Neural cell (in vitro differentiated cells): ENCODE data around the gene SAMD9. TPM values are rescaled to one million over a fixed set of nuclear protein-coding genes. Genes with fewer than 3 reads are reported as not detected.

Source experiments
- H2AFZ ChIP-seq: fragments of 200-600, 300-800 bp; sonication (generic), shearing (Covaris generic); 2 replicates; pipeline ENCODE4 v1.6.0; 2014; ENCODE audit warnings: low read depth, mild to moderate bottlenecking, antibody characterized with exemption, low read length, moderate library complexity
- H3F3A ChIP-seq: fragments of 200-600 bp; shearing (Covaris generic); 2 replicates; pipeline ENCODE4 v1.6.1; 2016; ENCODE audit warnings: mild to moderate bottlenecking, moderate library complexity, mixed read lengths, antibody characterized with exemption, low read length; ENCODE audit not compliant: insufficient read depth, poor library complexity, severe bottlenecking
- H3K27ac ChIP-seq: fragments of 200-600, 300-800 bp; sonication (generic), shearing (Covaris generic); 2 replicates; pipeline ENCODE4 v1.5.1; 2014; ENCODE audit warnings: mild to moderate bottlenecking, low read length, moderate library complexity
- H3K27me3 ChIP-seq: fragments of 300-800, 200-600 bp; sonication (generic), shearing (Covaris generic); 2 replicates; pipeline ENCODE4 v1.6.0; 2014; ENCODE audit warnings: mild to moderate bottlenecking, low read depth, low read length, moderate library complexity; ENCODE audit not compliant: insufficient read depth
- H3K36me3 ChIP-seq: fragments of 300-800, 200-600 bp; sonication (generic), shearing (Covaris generic); 2 replicates; pipeline ENCODE4 v1.5.1; 2014; ENCODE audit warnings: mild to moderate bottlenecking, antibody characterized with exemption, low read length, moderate library complexity; ENCODE audit not compliant: insufficient read depth
- H3K4me2 ChIP-seq: fragments of 300-800, 200-600 bp; sonication (generic), shearing (Covaris generic); 2 replicates; pipeline ENCODE4 v1.6.0; 2014; ENCODE audit warnings: mild to moderate bottlenecking, low read length
- H3K4me3 ChIP-seq: fragments of 300-800, 200-600 bp; sonication (generic), shearing (Covaris generic); 2 replicates; pipeline ENCODE4 v1.5.1; 2014; ENCODE audit warnings: mild to moderate bottlenecking, low read length, moderate library complexity
- H3K79me2 ChIP-seq: fragments of 200-600 bp; shearing (Covaris generic); replicated peaks from 2 replicates; pipeline ENCODE4 v1.6.0; 2014; ENCODE audit warnings: mild to moderate bottlenecking, low read length, moderate library complexity; ENCODE audit not compliant: insufficient read depth
- H3K9ac ChIP-seq: fragments of 300-800, 200-600 bp; sonication (generic), shearing (Covaris generic); 2 replicates; pipeline ENCODE4 v1.6.1; 2016; ENCODE audit warnings: mild to moderate bottlenecking, low read length, mixed read lengths
- H3K9me2 ChIP-seq: fragments of 200-600 bp; shearing (Covaris generic); 2 replicates; pipeline ENCODE4 v1.6.1; 2016; ENCODE audit warnings: mild to moderate bottlenecking, low read length, mixed read lengths; ENCODE audit not compliant: insufficient read depth
- H3K9me3 ChIP-seq: fragments of 200-600, 300-800 bp; sonication (generic), shearing (Covaris generic); 2 replicates; pipeline ENCODE4 v1.6.1; 2016; ENCODE audit warnings: mild to moderate bottlenecking, mixed run types, low read length, moderate library complexity, mixed read lengths
- H4K20me1 ChIP-seq: fragments of 200-600 bp; shearing (Covaris generic); 2 replicates; pipeline ENCODE4 v1.6.1; 2016; ENCODE audit warnings: mild to moderate bottlenecking, mixed run types; ENCODE audit not compliant: insufficient read depth
- EP300 ChIP-seq: fragments of 450-650 bp; conservative IDR thresholded peaks from 2 replicates; pipeline ENCODE4 v1.6.1; 2014; ENCODE audit warnings: antibody characterized with exemption, mild to moderate bottlenecking, moderate library complexity; ENCODE audit not compliant: poor library complexity, severe bottlenecking
- EZH2 ChIP-seq: fragments of 200-600, 300-800 bp; shearing (Covaris generic), sonication (generic); IDR thresholded peaks from 2 replicates; pipeline ENCODE4 v1.6.1; 2014; ENCODE audit warnings: antibody characterized with exemption, low read length, borderline replicate concordance, mild to moderate bottlenecking; ENCODE audit not compliant: insufficient read depth, poor library complexity, severe bottlenecking
- MXI1 ChIP-seq: fragments of 450-650 bp; conservative IDR thresholded peaks from 2 replicates; pipeline ENCODE4 v1.6.1; 2014; ENCODE audit warnings: antibody characterized with exemption, mild to moderate bottlenecking; ENCODE audit not compliant: poor library complexity, severe bottlenecking
- POLR2AphosphoS5 ChIP-seq: IDR thresholded peaks from 2 replicates; pipeline ENCODE4 v1.6.1; 2012
- RAD21 ChIP-seq: fragments of 450-650 bp; conservative IDR thresholded peaks from 2 replicates; pipeline ENCODE4 v1.6.1; 2014; ENCODE audit warnings: antibody characterized with exemption, mild to moderate bottlenecking, moderate library complexity
- SMC3 ChIP-seq: fragments of 450-650 bp; conservative IDR thresholded peaks from 2 replicates; pipeline ENCODE4 v1.6.1; 2014; ENCODE audit warnings: antibody characterized with exemption, mild to moderate bottlenecking, moderate library complexity; ENCODE audit not compliant: poor library complexity
- TAF1 ChIP-seq: IDR thresholded peaks from 2 replicates; pipeline ENCODE4 v1.6.1; 2012; ENCODE audit warnings: low read depth
- polyA plus RNA-seq: library from polyadenylated mRNA; depleted of rRNA; stranded (reverse); fragments of >200 nt; gene quantifications from 2 replicates; pipeline ENCODE4 v1.2.3, GENCODE V29; 2014
- TF ChIP-seq, protein P1 (sequence below): IDR thresholded peaks from 2 replicates; pipeline ENCODE4 v1.6.1; 2012; ENCODE audit warnings: borderline replicate concordance
- TF ChIP-seq, protein P2 (sequence below): fragments of 450-650 bp; IDR thresholded peaks from 2 replicates; pipeline ENCODE4 v1.5.1; 2014; ENCODE audit warnings: antibody characterized with exemption, mild to moderate bottlenecking, moderate library complexity; ENCODE audit not compliant: poor library complexity, severe bottlenecking

Gene SAMD9
- polyA plus RNA-seq, 1 donor from 2014 or later = not detected

DNA sequence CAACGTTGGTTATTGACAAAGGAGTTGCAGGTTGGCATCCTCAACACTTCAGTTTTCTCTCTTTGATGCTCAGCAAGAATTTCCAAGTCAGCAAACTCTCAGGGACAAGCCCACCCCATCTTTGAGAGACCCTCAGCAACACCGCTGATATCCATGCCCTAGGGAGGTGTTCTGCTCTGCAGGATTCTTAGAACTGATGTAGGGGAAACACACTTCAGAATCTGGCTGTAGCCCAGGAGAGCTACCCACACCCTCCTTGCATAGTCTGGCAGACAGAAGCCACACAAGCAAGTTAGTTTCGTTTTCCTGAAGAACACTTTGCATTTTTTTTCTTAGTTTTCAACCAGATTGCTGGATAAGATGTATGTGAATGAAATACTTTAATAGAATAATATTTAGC, 29.6 kb upstream of the SAMD9 start:
- no peaks in the 10 kb centered on the region for H3K79me2 ChIP-seq
- H3K36me3 ChIP-seq = no peaks in the 10 kb centered on the region
- no peaks in the 10 kb centered on the region for H3K9me3 ChIP-seq
- TF ChIP-seq MXI1 = no peak
- no peak for TF ChIP-seq TAF1
- no peak for TF ChIP-seq SMC3
- no peak overlapping the region for H2AFZ ChIP-seq
- no peak overlapping the region for H3K27ac ChIP-seq
- no peaks in the 10 kb centered on the region for H3K9me2 ChIP-seq
- H3F3A ChIP-seq = no peaks in the 10 kb centered on the region
- H3K9ac ChIP-seq = no peak overlapping the region
- no peak overlapping the region for H3K4me2 ChIP-seq
- H3K4me3 ChIP-seq = no peak overlapping the region
- no peaks in the 10 kb centered on the region for H3K27me3 ChIP-seq
- no peaks in the 10 kb centered on the region for H4K20me1 ChIP-seq

DNA sequence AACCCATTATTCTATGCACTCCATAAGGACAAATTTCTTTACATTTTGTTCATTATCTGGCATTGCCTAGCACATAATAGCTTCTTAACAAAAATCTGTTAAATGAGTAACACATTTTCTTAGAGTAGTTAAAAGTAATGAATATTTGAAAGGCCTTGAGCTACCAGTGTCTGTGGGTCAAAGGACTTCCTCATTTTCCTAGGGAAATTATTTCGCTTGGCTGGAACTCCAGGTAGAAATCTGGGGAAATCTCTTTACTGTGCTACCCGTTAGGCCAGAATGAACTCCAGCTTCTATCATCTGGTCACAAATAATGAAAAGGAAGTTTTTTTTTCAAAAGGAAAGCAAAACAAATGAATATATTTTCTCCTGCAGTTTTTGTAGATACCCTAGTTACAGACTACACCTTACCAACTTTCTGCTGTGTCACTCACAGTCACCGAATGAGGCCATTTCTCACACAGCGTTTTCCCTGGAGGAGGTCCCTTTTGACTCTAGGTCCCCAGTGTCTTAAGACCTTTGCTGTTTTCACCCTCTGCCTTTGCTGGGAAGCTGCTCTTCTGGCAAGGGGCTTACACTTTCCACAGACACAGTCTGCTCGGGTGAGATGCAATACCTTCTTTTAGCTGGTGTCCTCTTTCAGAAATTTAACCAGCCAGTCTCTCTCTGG, 28.8 kb upstream of the SAMD9 start:
- Histone ChIP-seq H4K20me1 (no peaks in the 10 kb centered on the region), H3F3A (no peaks in the 10 kb centered on the region), H3K27me3 (no peaks in the 10 kb centered on the region), H3K9ac (no peak overlapping the region), H3K27ac (no peak overlapping the region), H3K79me2 (no peaks in the 10 kb centered on the region), H3K9me2 (no peaks in the 10 kb centered on the region), H3K9me3 (no peaks in the 10 kb centered on the region), H3K36me3 (no peaks in the 10 kb centered on the region), H3K4me3 (no peak overlapping the region), H3K4me2 (no peak overlapping the region), H2AFZ (no peak overlapping the region)
- TF ChIP-seq, protein P1, sequence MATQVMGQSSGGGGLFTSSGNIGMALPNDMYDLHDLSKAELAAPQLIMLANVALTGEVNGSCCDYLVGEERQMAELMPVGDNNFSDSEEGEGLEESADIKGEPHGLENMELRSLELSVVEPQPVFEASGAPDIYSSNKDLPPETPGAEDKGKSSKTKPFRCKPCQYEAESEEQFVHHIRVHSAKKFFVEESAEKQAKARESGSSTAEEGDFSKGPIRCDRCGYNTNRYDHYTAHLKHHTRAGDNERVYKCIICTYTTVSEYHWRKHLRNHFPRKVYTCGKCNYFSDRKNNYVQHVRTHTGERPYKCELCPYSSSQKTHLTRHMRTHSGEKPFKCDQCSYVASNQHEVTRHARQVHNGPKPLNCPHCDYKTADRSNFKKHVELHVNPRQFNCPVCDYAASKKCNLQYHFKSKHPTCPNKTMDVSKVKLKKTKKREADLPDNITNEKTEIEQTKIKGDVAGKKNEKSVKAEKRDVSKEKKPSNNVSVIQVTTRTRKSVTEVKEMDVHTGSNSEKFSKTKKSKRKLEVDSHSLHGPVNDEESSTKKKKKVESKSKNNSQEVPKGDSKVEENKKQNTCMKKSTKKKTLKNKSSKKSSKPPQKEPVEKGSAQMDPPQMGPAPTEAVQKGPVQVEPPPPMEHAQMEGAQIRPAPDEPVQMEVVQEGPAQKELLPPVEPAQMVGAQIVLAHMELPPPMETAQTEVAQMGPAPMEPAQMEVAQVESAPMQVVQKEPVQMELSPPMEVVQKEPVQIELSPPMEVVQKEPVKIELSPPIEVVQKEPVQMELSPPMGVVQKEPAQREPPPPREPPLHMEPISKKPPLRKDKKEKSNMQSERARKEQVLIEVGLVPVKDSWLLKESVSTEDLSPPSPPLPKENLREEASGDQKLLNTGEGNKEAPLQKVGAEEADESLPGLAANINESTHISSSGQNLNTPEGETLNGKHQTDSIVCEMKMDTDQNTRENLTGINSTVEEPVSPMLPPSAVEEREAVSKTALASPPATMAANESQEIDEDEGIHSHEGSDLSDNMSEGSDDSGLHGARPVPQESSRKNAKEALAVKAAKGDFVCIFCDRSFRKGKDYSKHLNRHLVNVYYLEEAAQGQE = no peak
- TF ChIP-seq SMC3 = no peak
- no peak for TF ChIP-seq POLR2AphosphoS5
- TF ChIP-seq EZH2 = no peak
- no peak for TF ChIP-seq EP300
- no peak for TF ChIP-seq TAF1
- no peak for TF ChIP-seq MXI1
- no peak for TF ChIP-seq RAD21
- TF ChIP-seq, protein P2, sequence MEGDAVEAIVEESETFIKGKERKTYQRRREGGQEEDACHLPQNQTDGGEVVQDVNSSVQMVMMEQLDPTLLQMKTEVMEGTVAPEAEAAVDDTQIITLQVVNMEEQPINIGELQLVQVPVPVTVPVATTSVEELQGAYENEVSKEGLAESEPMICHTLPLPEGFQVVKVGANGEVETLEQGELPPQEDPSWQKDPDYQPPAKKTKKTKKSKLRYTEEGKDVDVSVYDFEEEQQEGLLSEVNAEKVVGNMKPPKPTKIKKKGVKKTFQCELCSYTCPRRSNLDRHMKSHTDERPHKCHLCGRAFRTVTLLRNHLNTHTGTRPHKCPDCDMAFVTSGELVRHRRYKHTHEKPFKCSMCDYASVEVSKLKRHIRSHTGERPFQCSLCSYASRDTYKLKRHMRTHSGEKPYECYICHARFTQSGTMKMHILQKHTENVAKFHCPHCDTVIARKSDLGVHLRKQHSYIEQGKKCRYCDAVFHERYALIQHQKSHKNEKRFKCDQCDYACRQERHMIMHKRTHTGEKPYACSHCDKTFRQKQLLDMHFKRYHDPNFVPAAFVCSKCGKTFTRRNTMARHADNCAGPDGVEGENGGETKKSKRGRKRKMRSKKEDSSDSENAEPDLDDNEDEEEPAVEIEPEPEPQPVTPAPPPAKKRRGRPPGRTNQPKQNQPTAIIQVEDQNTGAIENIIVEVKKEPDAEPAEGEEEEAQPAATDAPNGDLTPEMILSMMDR = no peak
